Fibroblast of peridontal ligament (primary cell): ENCODE measurements around the gene RPL10L.

Experiments
- DNase-seq: peaks from one replicate; pipeline ENCODE4 v3.0.0-alpha.2; 2010; ENCODE audit errors: extremely low read depth

The RPL10L gene

GRCh38 chr14:46651526-46652144 lies at the start of gene RPL10L:
Gene RPL10L (minus strand): TSS chr14:46651781. CDS start chr14:46651736, 45 bp downstream.
- no peak for DNase-seq

- DNase-seq = no peak
Observed at GRCh38 chr14:46691819-46692218, 40.2 kb upstream of the RPL10L start.

GRCh38 chr14:46686652-46687051 lies 35.1 kb upstream of the RPL10L start:
- DNase-seq = no peak

GRCh38 chr14:46672128-46672527 lies 20.5 kb upstream of the RPL10L start:
- no peak for DNase-seq

- DNase-seq = no peak
Observed at GRCh38 chr14:46663382-46663781, 11.8 kb upstream of the RPL10L start.

GRCh38 chr14:46661728-46662127 lies 10.1 kb upstream of the RPL10L start:
- DNase-seq = no peak

- DNase-seq = no peak
Observed at GRCh38 chr14:46653031-46653755, 1.6 kb upstream of the RPL10L start.

- no peak for DNase-seq
Observed at GRCh38 chr14:46646796-46647195, 4.8 kb downstream of the RPL10L start.

GRCh38 chr14:46626876-46627275 lies 24.7 kb downstream of the RPL10L start:
- DNase-seq = no peak
